ENCODE data around the gene UAP1. TPM values are rescaled to one million over a fixed set of nuclear protein-coding genes. Genes with fewer than 3 reads are reported as not detected.
A peak's percentile ranks its signal among the peaks of the same experiment; 100 is the strongest.
"Not testable (repeated sequence)": the region's sequence is repeated elsewhere in the genome, so short reads cannot be mapped to it uniquely, and the experiment has no call there.

The UAP1 gene
- total RNA-seq, 2 donors from 2014 or later, result 21.0 to 22.7 TPM

- Mint-ChIP-seq H3K9me3 (no peaks in the 10 kb centered on the region), H3K36me3 (ENCODE audit: insufficient read depth in 2 of 2) (no peaks in the 10 kb centered on the region), H3K4me3 (no peak overlapping the region), H3K27ac (no peak overlapping the region), H3K27me3 (ENCODE audit: low read depth) (no peaks in the 10 kb centered on the region), H3K4me1 (ENCODE audit: low read depth) (no peaks in the 10 kb centered on the region)
- no peak for DNase-seq
- no peak for ATAC-seq (replicated peaks in 1 of 2)
Measured at GRCh38 chr1:162551969-162552683, 9.4 kb upstream of the UAP1 start.

GRCh38 chr1:162552684-162553252 lies 8.8 kb upstream of the UAP1 start:
- Mint-ChIP-seq H3K9me3 (no peaks in the 10 kb centered on the region), H3K4me1 (ENCODE audit: low read depth) (no peaks in the 10 kb centered on the region), H3K36me3 (ENCODE audit: insufficient read depth in 2 of 2) (no peaks in the 10 kb centered on the region), H3K4me3 (no peak overlapping the region), H3K27ac (no peak overlapping the region), H3K27me3 (ENCODE audit: low read depth) (no peaks in the 10 kb centered on the region)
- ATAC-seq (replicated peaks in 1 of 2) (no peak), DNase-seq (no peak)

GRCh38 chr1:162554258-162554657 lies 7.3 kb upstream of the UAP1 start:
- H3K27ac Mint-ChIP-seq, result peak overlapping the region; percentile 73
- ATAC-seq (replicated peaks in 1 of 2) (no peak), DNase-seq (no peak)
- no peaks in the 10 kb centered on the region for H3K9me3 Mint-ChIP-seq
- no peak overlapping the region for H3K4me3 Mint-ChIP-seq
- no peaks in the 10 kb centered on the region for H3K27me3 Mint-ChIP-seq (ENCODE audit: low read depth)
- H3K4me1 Mint-ChIP-seq (ENCODE audit: low read depth), result no peaks in the 10 kb centered on the region
- H3K36me3 Mint-ChIP-seq (ENCODE audit: insufficient read depth in 2 of 2), result no peaks in the 10 kb centered on the region

GRCh38 chr1:162557536-162557935 lies 4.0 kb upstream of the UAP1 start:
- DNase-seq, result no peak
- Mint-ChIP-seq H3K9me3 (no peaks in the 10 kb centered on the region), H3K36me3 (ENCODE audit: insufficient read depth in 2 of 2) (peaks cover 0 to 2% of the 10 kb centered on the region in 2 donors), H3K27ac (no peak overlapping the region), H3K27me3 (ENCODE audit: low read depth) (no peaks in the 10 kb centered on the region), H3K4me3 (no peak overlapping the region), H3K4me1 (ENCODE audit: low read depth) (peaks cover 20% of the 10 kb centered on the region)
- no peak for ATAC-seq (replicated peaks in 1 of 2)

GRCh38 chr1:162560303-162561036 lies 1.1 kb upstream of the UAP1 start:
- no peaks in the 10 kb centered on the region for H3K9me3 Mint-ChIP-seq
- H3K27me3 Mint-ChIP-seq (ENCODE audit: low read depth), result no peaks in the 10 kb centered on the region
- H3K27ac Mint-ChIP-seq, result peak overlapping the region; percentile 94
- peaks cover 0 to 2% of the 10 kb centered on the region in 2 donors for H3K36me3 Mint-ChIP-seq (ENCODE audit: insufficient read depth in 2 of 2)
- DNase-seq (no peak), ATAC-seq (replicated peaks in 1 of 2) (no peak)
- peaks cover 46% of the 10 kb centered on the region for H3K4me1 Mint-ChIP-seq (ENCODE audit: low read depth)
- peak overlapping the region; percentile 74 to 98 for H3K4me3 Mint-ChIP-seq

- H3K27me3 Mint-ChIP-seq (ENCODE audit: low read depth), result no peaks in the 10 kb centered on the region
- ATAC-seq (replicated peaks in 1 of 2) (peak; percentile 92 to 93), DNase-seq (peak; percentile 98 to 99)
- H3K4me1 Mint-ChIP-seq (ENCODE audit: low read depth), result peaks cover 46% of the 10 kb centered on the region
- peak overlapping the region; percentile 74 to 98 for H3K4me3 Mint-ChIP-seq
- H3K36me3 Mint-ChIP-seq (ENCODE audit: insufficient read depth in 2 of 2), result peaks cover 0 to 2% of the 10 kb centered on the region in 2 donors
- H3K9me3 Mint-ChIP-seq, result no peaks in the 10 kb centered on the region
- H3K27ac Mint-ChIP-seq, result peak overlapping the region; percentile 94
Measured at GRCh38 chr1:162561037-162561615, 396 bp upstream of the UAP1 start.

GRCh38 chr1:162562470-162562828 lies 927 bp downstream of the UAP1 start:
- no peak for ATAC-seq (replicated peaks in 1 of 2)
- peaks cover 2 to 10% of the 10 kb centered on the region in 2 donors for H3K36me3 Mint-ChIP-seq (ENCODE audit: insufficient read depth in 2 of 2)
- H3K27ac Mint-ChIP-seq, result peak overlapping the region; percentile 82
- peak overlapping the region; percentile 74 to 98 for H3K4me3 Mint-ChIP-seq
- no peaks in the 10 kb centered on the region for H3K27me3 Mint-ChIP-seq (ENCODE audit: low read depth)
- no peak for DNase-seq
- H3K4me1 Mint-ChIP-seq (ENCODE audit: low read depth), result peaks cover 54% of the 10 kb centered on the region
- H3K9me3 Mint-ChIP-seq, result no peaks in the 10 kb centered on the region

GRCh38 chr1:162564762-162565218 lies 3.3 kb downstream of the UAP1 start:
- H3K4me1 Mint-ChIP-seq (ENCODE audit: low read depth), result peaks cover 54% of the 10 kb centered on the region
- H3K27ac Mint-ChIP-seq, result peak overlapping the region; percentile 35
- H3K9me3 Mint-ChIP-seq, result no peaks in the 10 kb centered on the region
- no peaks in the 10 kb centered on the region for H3K27me3 Mint-ChIP-seq (ENCODE audit: low read depth)
- no peak for ATAC-seq (replicated peaks in 1 of 2)
- peak overlapping the region; percentile 45 to 50 for H3K4me3 Mint-ChIP-seq
- no peak for DNase-seq
- H3K36me3 Mint-ChIP-seq (ENCODE audit: insufficient read depth in 2 of 2), result peaks cover 2 to 14% of the 10 kb centered on the region in 2 donors

- no peak for ATAC-seq (replicated peaks in 1 of 2)
- H3K9me3 Mint-ChIP-seq, result no peaks in the 10 kb centered on the region
- no peaks in the 10 kb centered on the region for H3K27me3 Mint-ChIP-seq (ENCODE audit: low read depth)
- no peak overlapping the region for H3K4me3 Mint-ChIP-seq
- H3K27ac Mint-ChIP-seq, result no peak overlapping the region
- peaks cover 49% of the 10 kb centered on the region for H3K4me1 Mint-ChIP-seq (ENCODE audit: low read depth)
- DNase-seq, result no peak
- peaks cover 2 to 14% of the 10 kb centered on the region in 2 donors for H3K36me3 Mint-ChIP-seq (ENCODE audit: insufficient read depth in 2 of 2)
Measured at GRCh38 chr1:162565460-162565859, 3.9 kb downstream of the UAP1 start.

- Mint-ChIP-seq H3K27me3 (ENCODE audit: low read depth) (no peaks in the 10 kb centered on the region), H3K27ac (no peak overlapping the region), H3K9me3 (no peaks in the 10 kb centered on the region), H3K36me3 (ENCODE audit: insufficient read depth in 2 of 2) (peaks cover 2 to 12% of the 10 kb centered on the region in 2 donors), H3K4me1 (ENCODE audit: low read depth) (peaks cover 40% of the 10 kb centered on the region), H3K4me3 (no peak overlapping the region)
- DNase-seq (no peak), ATAC-seq (replicated peaks in 1 of 2) (no peak)
Measured at GRCh38 chr1:162566870-162567269, 5.3 kb downstream of the UAP1 start.

GRCh38 chr1:162568802-162569201 lies 7.3 kb downstream of the UAP1 start:
- Mint-ChIP-seq H3K4me1 (ENCODE audit: low read depth) (peaks cover 29% of the 10 kb centered on the region), H3K27ac (no peak overlapping the region), H3K27me3 (ENCODE audit: low read depth) (no peaks in the 10 kb centered on the region), H3K9me3 (no peaks in the 10 kb centered on the region), H3K36me3 (ENCODE audit: insufficient read depth in 2 of 2) (peaks cover 2 to 12% of the 10 kb centered on the region in 2 donors), H3K4me3 (no peak overlapping the region)
- no peak for DNase-seq
- ATAC-seq (replicated peaks in 1 of 2), result no peak

GRCh38 chr1:162570718-162571117 lies 9.2 kb downstream of the UAP1 start:
- no peaks in the 10 kb centered on the region for H3K27me3 Mint-ChIP-seq (ENCODE audit: low read depth)
- no peak overlapping the region for H3K27ac Mint-ChIP-seq
- DNase-seq (no peak), ATAC-seq (replicated peaks in 1 of 2) (no peak)
- H3K4me1 Mint-ChIP-seq (ENCODE audit: low read depth), result peaks cover 12% of the 10 kb centered on the region
- no peak overlapping the region for H3K4me3 Mint-ChIP-seq
- no peaks in the 10 kb centered on the region for H3K9me3 Mint-ChIP-seq
- H3K36me3 Mint-ChIP-seq (ENCODE audit: insufficient read depth in 2 of 2), result peaks cover 2 to 12% of the 10 kb centered on the region in 2 donors

- not testable (repeated sequence) for H3K27ac Mint-ChIP-seq; H3K9me3 Mint-ChIP-seq; H3K27me3 Mint-ChIP-seq (ENCODE audit: low read depth); ATAC-seq (replicated peaks in 1 of 2); DNase-seq; H3K4me3 Mint-ChIP-seq
- Mint-ChIP-seq H3K4me1 (ENCODE audit: low read depth) (peaks cover 12% of the 10 kb centered on the region), H3K36me3 (ENCODE audit: insufficient read depth in 2 of 2) (peaks cover 2 to 12% of the 10 kb centered on the region in 2 donors)
Measured at GRCh38 chr1:162571121-162571520, 9.6 kb downstream of the UAP1 start.

All from activated T-cell treated with anti-CD3 and anti-CD28 coated beads, Interleukin-2, amount 50 U/mL, for 72 hours (primary cell).